H9 (cell line): ENCODE measurements around the gene DIAPH3. TPM values are rescaled to one million over a fixed set of nuclear protein-coding genes. Genes with fewer than 3 reads are reported as not detected.
A peak's percentile ranks its signal among the peaks of the same experiment; 100 is the strongest.

Experiments
- DNase-seq: peaks from one replicate; pipeline ENCODE4 v3.0.0-alpha.2; 2017
- H2AFZ ChIP-seq: one replicate; pipeline ENCODE4 v1.6.1; 2013; ENCODE audit warnings: mild to moderate bottlenecking, low read length, control low read depth, moderate library complexity
- H2AK5ac ChIP-seq: 2 replicates; pipeline ENCODE4 v1.6.1; 2013; ENCODE audit warnings: low read length, control low read depth, mixed read lengths; ENCODE audit not compliant: insufficient read length
- H2BK120ac ChIP-seq: one replicate; pipeline ENCODE4 v1.6.1; 2013; ENCODE audit warnings: low read depth, mild to moderate bottlenecking, low read length, control low read depth, inconsistent platforms; ENCODE audit not compliant: poor library complexity, severe bottlenecking
- H2BK12ac ChIP-seq: 2 replicates; pipeline ENCODE4 v1.6.1; 2013; ENCODE audit warnings: low read length, control low read depth, mixed read lengths, low read depth; ENCODE audit not compliant: insufficient read length
- H2BK15ac ChIP-seq: 2 replicates; pipeline ENCODE4 v1.6.1; 2013; ENCODE audit warnings: low read depth, low read length, control low read depth
- H2BK20ac ChIP-seq: one replicate; pipeline ENCODE4 v1.6.1; 2013; ENCODE audit warnings: low read depth, mild to moderate bottlenecking, low read length, control low read depth, inconsistent platforms; ENCODE audit not compliant: poor library complexity, severe bottlenecking
- H2BK5ac ChIP-seq: 2 replicates; pipeline ENCODE4 v1.6.1; 2013; ENCODE audit warnings: low read length, control low read depth, mixed read lengths; ENCODE audit not compliant: insufficient read length
- H3K14ac ChIP-seq: 2 replicates; pipeline ENCODE4 v1.6.1; 2013; ENCODE audit warnings: low read length, control low read depth; ENCODE audit not compliant: insufficient read depth
- H3K18ac ChIP-seq: 2 replicates; pipeline ENCODE4 v1.6.1; 2013; ENCODE audit warnings: low read depth, mild to moderate bottlenecking, mixed read lengths, low read length, control low read depth; ENCODE audit not compliant: insufficient read length
- H3K23ac ChIP-seq: 2 replicates; pipeline ENCODE4 v1.6.1; 2013; ENCODE audit warnings: low read length, control low read depth, mixed read lengths, low read depth; ENCODE audit not compliant: insufficient read length
- H3K23me2 ChIP-seq: 2 replicates; pipeline ENCODE4 v1.6.1; 2013; ENCODE audit warnings: low read depth, mild to moderate bottlenecking, mixed read lengths, low read length, control low read depth; ENCODE audit not compliant: insufficient read length, poor library complexity, severe bottlenecking
- H3K27ac ChIP-seq: 2 replicates; pipeline ENCODE4 v1.5.1; 2013; ENCODE audit warnings: low read length, control low read depth, mixed read lengths, low read depth; ENCODE audit not compliant: insufficient read length
- H3K27me3 ChIP-seq: 2 replicates; pipeline ENCODE4 v1.6.1; 2013; ENCODE audit warnings: low read length, control low read depth, inconsistent platforms; ENCODE audit not compliant: insufficient read depth
- H3K4ac ChIP-seq: 2 replicates; pipeline ENCODE4 v1.6.1; 2013; ENCODE audit warnings: low read depth, mild to moderate bottlenecking, control low read depth, inconsistent platforms, low read length, moderate library complexity
- H3K4me1 ChIP-seq: 2 replicates; pipeline ENCODE4 v1.6.1; 2013; ENCODE audit warnings: low read length, control low read depth, inconsistent platforms; ENCODE audit not compliant: insufficient read depth
- H3K4me2 ChIP-seq: 2 replicates; pipeline ENCODE4 v1.6.1; 2013; ENCODE audit warnings: low read length, control low read depth, mixed read lengths; ENCODE audit not compliant: insufficient read length, insufficient read depth
- H3K56ac ChIP-seq: 2 replicates; pipeline ENCODE4 v1.6.1; 2013; ENCODE audit warnings: low read depth, mild to moderate bottlenecking, mixed read lengths, low read length, control low read depth; ENCODE audit not compliant: insufficient read length
- H3K79me1 ChIP-seq: 2 replicates; pipeline ENCODE4 v1.6.1; 2013; ENCODE audit warnings: low read depth, mild to moderate bottlenecking, moderate library complexity, low read length, control low read depth, inconsistent platforms; ENCODE audit not compliant: insufficient read depth, poor library complexity, severe bottlenecking
- H3K79me2 ChIP-seq: 2 replicates; pipeline ENCODE4 v1.6.1; 2013; ENCODE audit warnings: low read length, control low read depth, inconsistent platforms; ENCODE audit not compliant: insufficient read depth
- H3K9ac ChIP-seq: 2 replicates; pipeline ENCODE4 v1.6.1; 2013; ENCODE audit warnings: low read length, control low read depth, mixed read lengths; ENCODE audit not compliant: insufficient read length; ENCODE audit errors: extremely low read depth
- H3K9me3 ChIP-seq: one replicate; pipeline ENCODE4 v1.6.1; 2013; ENCODE audit warnings: low read depth, low read length, inconsistent platforms; ENCODE audit not compliant: control insufficient read depth
- H3T11ph ChIP-seq: one replicate; pipeline ENCODE4 v1.6.1; 2013; ENCODE audit warnings: mild to moderate bottlenecking, low read length, control low read depth, inconsistent platforms
- H4K20me1 ChIP-seq: one replicate; pipeline ENCODE4 v1.6.1; 2013; ENCODE audit not compliant: control insufficient read depth, insufficient read length, insufficient read depth
- H4K5ac ChIP-seq: 2 replicates; pipeline ENCODE4 v1.6.1; 2013; ENCODE audit warnings: low read depth, mild to moderate bottlenecking, mixed read lengths, low read length, control low read depth; ENCODE audit not compliant: insufficient read length
- H4K8ac ChIP-seq: replicated peaks from 2 replicates; pipeline ENCODE4 v1.6.1; 2013; ENCODE audit warnings: low read length, control low read depth, mixed read lengths, low read depth; ENCODE audit not compliant: insufficient read length
- H4K91ac ChIP-seq: 2 replicates; pipeline ENCODE4 v1.6.1; 2013; ENCODE audit warnings: low read depth, mild to moderate bottlenecking, moderate library complexity, mixed read lengths, low read length, control low read depth; ENCODE audit not compliant: insufficient read length
- H3K27ac Mint-ChIP-seq, 3 experiments: 2 replicates in 2 of 3; 3 replicates in 1 of 3; pipeline ENCODE4 v1.8.0; 2020 to 2021; ENCODE audit warnings: mixed read lengths in 3 of 3, mild to moderate bottlenecking in 1 of 3, moderate library complexity in 1 of 3
- H3K27me3 Mint-ChIP-seq: 2 replicates; pipeline ENCODE4 v1.8.0; 2021; ENCODE audit warnings: low read depth, mild to moderate bottlenecking, moderate library complexity, mixed read lengths
- H3K36me3 Mint-ChIP-seq, 3 experiments: 2 replicates in 2 of 3; 3 replicates in 1 of 3; pipeline ENCODE4 v1.8.0; 2020 to 2021; ENCODE audit warnings: low read depth in 3 of 3, mixed read lengths in 3 of 3; ENCODE audit not compliant: insufficient read depth in 1 of 3
- H3K4me1 Mint-ChIP-seq, 2 experiments: 2 replicates each; pipeline ENCODE4 v1.8.0; 2020; ENCODE audit warnings: mixed read lengths in 2 of 2
- H3K4me3 Mint-ChIP-seq, 2 experiments: 2 replicates in 1 of 2; 3 replicates in 1 of 2; pipeline ENCODE4 v1.8.0; 2020 to 2021; ENCODE audit warnings: mild to moderate bottlenecking in 2 of 2, mixed read lengths in 2 of 2, moderate library complexity in 1 of 2
- H3K9me3 Mint-ChIP-seq, 2 experiments: 2 replicates in 1 of 2; 3 replicates in 1 of 2; pipeline ENCODE4 v1.8.0; 2020; ENCODE audit warnings: mild to moderate bottlenecking in 2 of 2, mixed read lengths in 2 of 2, moderate library complexity in 1 of 2
- WGBS: extraction: QIAGEN DNeasy Blood & Tissue Kit; methylation state at CpG from one replicate; pipeline ENCODE4 v1.1.7; 2013; ENCODE audit warnings: missing lambda C conversion rate, low lambda C conversion rate, mixed read lengths; ENCODE audit not compliant: insufficient read length; ENCODE audit errors: extremely low coverage; 5-methylcytosine and 5-hydroxymethylcytosine counted together
- total RNA-seq: library from RNA; stranded (reverse); gene quantifications from 2 replicates; pipeline ENCODE4 v1.2.1, GENCODE V29; 2021
- TF ChIP-seq, protein P1 (sequence below): fragments of 200-600 bp; sonication (generic); conservative IDR thresholded peaks from 3 replicates; pipeline ENCODE4 v1.8.0; 2021; ENCODE audit warnings: antibody characterized with exemption, mild to moderate bottlenecking

DIAPH3 gene
- total RNA-seq, 1 experiment from 2014 or later: 23.1 TPM

- no peak overlapping the region for H2BK15ac ChIP-seq
- no peak for DNase-seq
- H2AFZ ChIP-seq: no peak overlapping the region
- no peak overlapping the region for H2BK120ac ChIP-seq
- no peak overlapping the region for H4K8ac ChIP-seq
- Mint-ChIP-seq H3K9me3 (peaks cover 3 to 5% of the 10 kb centered on the region in 2 experiments; a peak in 3 of 5 replicates), H3K36me3 (peaks cover 0 to 7% (median 6%) of the 10 kb centered on the region in 3 experiments; a peak in 2 of 7 replicates), H3K27ac (0 out of 7 replicates have a peak overlapping the region, but pooled peaks of 1 of the 3 experiments have one; percentile 34), H3K4me1 (peaks cover 13 to 14% of the 10 kb centered on the region in 2 experiments; a peak in 3 of 4 replicates), H3K27me3 (no peaks in the 10 kb centered on the region; the same call in 1 of the 2 replicates), H3K4me3 (no peak overlapping the region)
- no peak overlapping the region for H2BK5ac ChIP-seq
- no peaks in the 10 kb centered on the region for H3K23me2 ChIP-seq
- H3T11ph ChIP-seq: no peak overlapping the region
- no CpG with 5 or more reads among the region's 1 CpG for WGBS
- no peak overlapping the region for H4K5ac ChIP-seq
- H4K91ac ChIP-seq: no peak overlapping the region
- H2BK12ac ChIP-seq: no peak overlapping the region
- H3K79me1 ChIP-seq: no peaks in the 10 kb centered on the region
- no peak overlapping the region for H2AK5ac ChIP-seq
- H3K4me1 ChIP-seq: peaks cover 8% of the 10 kb centered on the region; the same call in 1 of the 2 replicates
- no peaks in the 10 kb centered on the region for H3K9me3 ChIP-seq
- no peak overlapping the region for H3K4me2 ChIP-seq
- H3K9ac ChIP-seq: no peak overlapping the region
- no peaks in the 10 kb centered on the region for H3K27me3 ChIP-seq
- H3K79me2 ChIP-seq: no peaks in the 10 kb centered on the region
- H2BK20ac ChIP-seq: no peak overlapping the region
- H3K4ac ChIP-seq: no peak overlapping the region
- no peaks in the 10 kb centered on the region for H4K20me1 ChIP-seq
- H3K56ac ChIP-seq: no peak overlapping the region
- H3K23ac ChIP-seq: no peak overlapping the region
- TF ChIP-seq, protein P1, sequence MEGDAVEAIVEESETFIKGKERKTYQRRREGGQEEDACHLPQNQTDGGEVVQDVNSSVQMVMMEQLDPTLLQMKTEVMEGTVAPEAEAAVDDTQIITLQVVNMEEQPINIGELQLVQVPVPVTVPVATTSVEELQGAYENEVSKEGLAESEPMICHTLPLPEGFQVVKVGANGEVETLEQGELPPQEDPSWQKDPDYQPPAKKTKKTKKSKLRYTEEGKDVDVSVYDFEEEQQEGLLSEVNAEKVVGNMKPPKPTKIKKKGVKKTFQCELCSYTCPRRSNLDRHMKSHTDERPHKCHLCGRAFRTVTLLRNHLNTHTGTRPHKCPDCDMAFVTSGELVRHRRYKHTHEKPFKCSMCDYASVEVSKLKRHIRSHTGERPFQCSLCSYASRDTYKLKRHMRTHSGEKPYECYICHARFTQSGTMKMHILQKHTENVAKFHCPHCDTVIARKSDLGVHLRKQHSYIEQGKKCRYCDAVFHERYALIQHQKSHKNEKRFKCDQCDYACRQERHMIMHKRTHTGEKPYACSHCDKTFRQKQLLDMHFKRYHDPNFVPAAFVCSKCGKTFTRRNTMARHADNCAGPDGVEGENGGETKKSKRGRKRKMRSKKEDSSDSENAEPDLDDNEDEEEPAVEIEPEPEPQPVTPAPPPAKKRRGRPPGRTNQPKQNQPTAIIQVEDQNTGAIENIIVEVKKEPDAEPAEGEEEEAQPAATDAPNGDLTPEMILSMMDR: no peak
- no peak overlapping the region for H3K27ac ChIP-seq
- no peak overlapping the region for H3K14ac ChIP-seq
- H3K18ac ChIP-seq: no peak overlapping the region
Measured at GRCh38 chr13:59641817-59642216, 521.9 kb downstream of the DIAPH3 start.
